Activated B cell treated with CpG ODN at 0.5 μM for 24 hours (primary cell): ENCODE data around the gene NAT16. TPM values are rescaled to one million over a fixed set of nuclear protein-coding genes. Genes with fewer than 3 reads are reported as not detected.
"Not testable (repeated sequence)": the region's sequence is repeated elsewhere in the genome, so short reads cannot be mapped to it uniquely, and the experiment has no call there.

Source experiments
- ATAC-seq: fragments of 200-7000 bp; cut with Tn5 transposase; one replicate; pipeline ENCODE4 v1.10.0; 2021; ENCODE audit warnings: low read depth, mild to moderate bottlenecking, moderate library complexity
- CTCF ChIA-PET: fragments of 350-600 bp; sonication (Branson Sonifier 250); formaldehyde crosslinking; loops from one replicate; lab custom pipeline; 2021; ENCODE audit warnings: antibody characterized with exemption; lab: Charles Lee
- POLR2A ChIA-PET: fragments of 350-600 bp; sonication (Branson Sonifier 250); formaldehyde crosslinking; loops from one replicate; lab custom pipeline; 2021; ENCODE audit warnings: antibody characterized with exemption; lab: Charles Lee
- DNase-seq: peaks from one replicate; pipeline ENCODE4 v3.0.0; 2022
- H3K27ac Mint-ChIP-seq: one replicate; pipeline ENCODE4 v1.8.0; 2020; ENCODE audit warnings: mixed read lengths
- H3K27me3 Mint-ChIP-seq: one replicate; pipeline ENCODE4 v1.8.0; 2021; ENCODE audit warnings: mixed read lengths
- H3K36me3 Mint-ChIP-seq: one replicate; pipeline ENCODE4 v1.8.0; 2021; ENCODE audit warnings: low read depth, mixed read lengths
- H3K4me1 Mint-ChIP-seq: one replicate; pipeline ENCODE4 v1.8.0; 2021; ENCODE audit warnings: mixed read lengths
- H3K4me3 Mint-ChIP-seq: one replicate; pipeline ENCODE4 v1.8.0; 2020; ENCODE audit warnings: mild to moderate bottlenecking, mixed read lengths
- H3K9me3 Mint-ChIP-seq: one replicate; pipeline ENCODE4 v1.8.0; 2020; ENCODE audit warnings: mixed read lengths
- CTCF ChIP-seq: fragments of 200-600 bp; IDR thresholded peaks from one replicate; pipeline ENCODE4 v1.8.0; 2022; ENCODE audit warnings: antibody characterized with exemption, mild to moderate bottlenecking
- intact Hi-C: fragments of 100-400 bp; cut with micrococcal nuclease; formaldehyde crosslinking; loops from one replicate; pipeline ENCODE4 v1.15.1; 2024
- total RNA-seq: library from RNA; stranded (reverse); gene quantifications from 2 replicates; pipeline ENCODE4 v1.2.3, GENCODE V29; 2022

NAT16 gene
- total RNA-seq, 1 donor from 2014 or later: not detected

- TF ChIP-seq CTCF: no peak
- Mint-ChIP-seq H3K4me3 (no peak overlapping the region), H3K36me3 (no peaks in the 10 kb centered on the region), H3K4me1 (peaks cover 45% of the 10 kb centered on the region), H3K27ac (no peak overlapping the region), H3K9me3 (no peaks in the 10 kb centered on the region), H3K27me3 (peaks cover 25% of the 10 kb centered on the region)
- ChIA-PET POLR2A (interaction anchor here (0.7 to 1.0 kb wide), 2 partner anchors 21 to 1241 kb away, joined by 3 to 5 read pairs; no protein-coding TSS in a partner anchor), CTCF (interaction anchor here (0.9 kb wide), 1 partner anchor 14 kb away, joined by 3 read pairs; no protein-coding TSS in a partner anchor)
- ATAC-seq (no peak), DNase-seq (no peak)
- intact Hi-C loops: no loop called here
These were observed 57.0 kb downstream of the NAT16 start for GRCh38 chr7:101122933-101123702.

GRCh38 chr7:101121991-101122932 is 57.8 kb downstream of the NAT16 start:
- H3K27ac Mint-ChIP-seq: peak overlapping the region; percentile 2
- peaks cover 25% of the 10 kb centered on the region for H3K27me3 Mint-ChIP-seq
- DNase-seq (no peak), ATAC-seq (no peak)
- ChIA-PET POLR2A (interaction anchor here (1.0 kb wide), 1 partner anchor 21 kb away, joined by 3 read pairs; no protein-coding TSS in a partner anchor), CTCF (interaction anchor here (0.9 kb wide), 1 partner anchor 14 kb away, joined by 3 read pairs; no protein-coding TSS in a partner anchor)
- no peaks in the 10 kb centered on the region for H3K9me3 Mint-ChIP-seq
- H3K36me3 Mint-ChIP-seq: no peaks in the 10 kb centered on the region
- peaks cover 38% of the 10 kb centered on the region for H3K4me1 Mint-ChIP-seq
- intact Hi-C loops: no loop called here
- H3K4me3 Mint-ChIP-seq: peak overlapping the region; percentile 67
- no peak for TF ChIP-seq CTCF

- peaks cover 24% of the 10 kb centered on the region for H3K27me3 Mint-ChIP-seq
- H3K36me3 Mint-ChIP-seq: not testable (repeated sequence)
- CTCF ChIA-PET: interaction anchor here (0.7 kb wide), 1 partner anchor 1793 kb away, joined by 3 read pairs; no protein-coding TSS in a partner anchor
These were observed 58.5 kb downstream of the NAT16 start for GRCh38 chr7:101121631-101121990.

More at GRCh38 chr7:101121631-101121990, 58.5 kb downstream of the NAT16 start:
- peaks cover 31% of the 10 kb centered on the region for H3K4me1 Mint-ChIP-seq
- ATAC-seq, H3K27ac Mint-ChIP-seq, intact Hi-C loops, DNase-seq, H3K9me3 Mint-ChIP-seq, H3K4me3 Mint-ChIP-seq: not testable (repeated sequence)
- POLR2A ChIA-PET: interaction anchor here (0.6 kb wide), 1 partner anchor 41 kb away, joined by 8 read pairs; no protein-coding TSS in a partner anchor

Other genes with a start within 250 kb of the NAT16 start
- not detected in 2 replicates for gene MUC3A, start 230.8 kb downstream of the NAT16 start, total RNA-seq
- not detected in 2 replicates for gene MUC12, start 210.7 kb downstream of the NAT16 start, total RNA-seq
- gene MUC17, start 160.2 kb downstream of the NAT16 start, total RNA-seq: not detected in 2 replicates
- gene TRIM56, start 94.8 kb downstream of the NAT16 start, total RNA-seq: 53.0 and 57.5 TPM in 2 replicates
- gene SERPINE1, start 53.2 kb downstream of the NAT16 start, total RNA-seq: not detected in 2 replicates
- gene AP1S1, start 25.8 kb downstream of the NAT16 start, total RNA-seq: 19.2 and 22.7 TPM in 2 replicates
- gene VGF, start 14.7 kb downstream of the NAT16 start, total RNA-seq: 0.07 and 0.11 TPM in 2 replicates
- not detected in 2 replicates for gene MOGAT3, start 20.7 kb upstream of the NAT16 start, total RNA-seq
- 29.8 and 40.0 TPM in 2 replicates for gene PLOD3, start 37.3 kb upstream of the NAT16 start, total RNA-seq
- gene ZNHIT1, start 37.9 kb upstream of the NAT16 start, total RNA-seq: 37.6 and 43.4 TPM in 2 replicates
- 16.6 and 21.0 TPM in 2 replicates for gene CLDN15, start 57.5 kb upstream of the NAT16 start, total RNA-seq
- 113 and 117 TPM in 2 replicates for gene FIS1, start 64.8 kb upstream of the NAT16 start, total RNA-seq
- 9.8 and 10.7 TPM in 2 replicates for gene IFT22, start 141.5 kb upstream of the NAT16 start, total RNA-seq
- gene COL26A1, start 182.6 kb upstream of the NAT16 start, total RNA-seq: not detected in 2 replicates